Neural cell (in vitro differentiated cells): ENCODE data around the gene MAML2. TPM values are rescaled to one million over a fixed set of nuclear protein-coding genes. Genes with fewer than 3 reads are reported as not detected.

Experiments used
- H2AFZ ChIP-seq: fragments of 200-600, 300-800 bp; sonication (generic), shearing (Covaris generic); 2 replicates; pipeline ENCODE4 v1.6.0; 2014; ENCODE audit warnings: low read depth, mild to moderate bottlenecking, antibody characterized with exemption, low read length, moderate library complexity
- H3F3A ChIP-seq: fragments of 200-600 bp; shearing (Covaris generic); 2 replicates; pipeline ENCODE4 v1.6.1; 2016; ENCODE audit warnings: mild to moderate bottlenecking, moderate library complexity, mixed read lengths, antibody characterized with exemption, low read length; ENCODE audit not compliant: insufficient read depth, poor library complexity, severe bottlenecking
- H3K27ac ChIP-seq: fragments of 200-600, 300-800 bp; sonication (generic), shearing (Covaris generic); 2 replicates; pipeline ENCODE4 v1.5.1; 2014; ENCODE audit warnings: mild to moderate bottlenecking, low read length, moderate library complexity
- H3K27me3 ChIP-seq: fragments of 300-800, 200-600 bp; sonication (generic), shearing (Covaris generic); 2 replicates; pipeline ENCODE4 v1.6.0; 2014; ENCODE audit warnings: mild to moderate bottlenecking, low read depth, low read length, moderate library complexity; ENCODE audit not compliant: insufficient read depth
- H3K36me3 ChIP-seq: fragments of 300-800, 200-600 bp; sonication (generic), shearing (Covaris generic); 2 replicates; pipeline ENCODE4 v1.5.1; 2014; ENCODE audit warnings: mild to moderate bottlenecking, antibody characterized with exemption, low read length, moderate library complexity; ENCODE audit not compliant: insufficient read depth
- H3K4me2 ChIP-seq: fragments of 300-800, 200-600 bp; sonication (generic), shearing (Covaris generic); 2 replicates; pipeline ENCODE4 v1.6.0; 2014; ENCODE audit warnings: mild to moderate bottlenecking, low read length
- H3K4me3 ChIP-seq: fragments of 300-800, 200-600 bp; sonication (generic), shearing (Covaris generic); 2 replicates; pipeline ENCODE4 v1.5.1; 2014; ENCODE audit warnings: mild to moderate bottlenecking, low read length, moderate library complexity
- H3K79me2 ChIP-seq: fragments of 200-600 bp; shearing (Covaris generic); replicated peaks from 2 replicates; pipeline ENCODE4 v1.6.0; 2014; ENCODE audit warnings: mild to moderate bottlenecking, low read length, moderate library complexity; ENCODE audit not compliant: insufficient read depth
- H3K9ac ChIP-seq: fragments of 300-800, 200-600 bp; sonication (generic), shearing (Covaris generic); 2 replicates; pipeline ENCODE4 v1.6.1; 2016; ENCODE audit warnings: mild to moderate bottlenecking, low read length, mixed read lengths
- H3K9me2 ChIP-seq: fragments of 200-600 bp; shearing (Covaris generic); 2 replicates; pipeline ENCODE4 v1.6.1; 2016; ENCODE audit warnings: mild to moderate bottlenecking, low read length, mixed read lengths; ENCODE audit not compliant: insufficient read depth
- H3K9me3 ChIP-seq: fragments of 200-600, 300-800 bp; sonication (generic), shearing (Covaris generic); 2 replicates; pipeline ENCODE4 v1.6.1; 2016; ENCODE audit warnings: mild to moderate bottlenecking, mixed run types, low read length, moderate library complexity, mixed read lengths
- H4K20me1 ChIP-seq: fragments of 200-600 bp; shearing (Covaris generic); 2 replicates; pipeline ENCODE4 v1.6.1; 2016; ENCODE audit warnings: mild to moderate bottlenecking, mixed run types; ENCODE audit not compliant: insufficient read depth
- EP300 ChIP-seq: fragments of 450-650 bp; conservative IDR thresholded peaks from 2 replicates; pipeline ENCODE4 v1.6.1; 2014; ENCODE audit warnings: antibody characterized with exemption, mild to moderate bottlenecking, moderate library complexity; ENCODE audit not compliant: poor library complexity, severe bottlenecking
- MXI1 ChIP-seq: fragments of 450-650 bp; conservative IDR thresholded peaks from 2 replicates; pipeline ENCODE4 v1.6.1; 2014; ENCODE audit warnings: antibody characterized with exemption, mild to moderate bottlenecking; ENCODE audit not compliant: poor library complexity, severe bottlenecking
- POLR2AphosphoS5 ChIP-seq: IDR thresholded peaks from 2 replicates; pipeline ENCODE4 v1.6.1; 2012
- RAD21 ChIP-seq: fragments of 450-650 bp; conservative IDR thresholded peaks from 2 replicates; pipeline ENCODE4 v1.6.1; 2014; ENCODE audit warnings: antibody characterized with exemption, mild to moderate bottlenecking, moderate library complexity
- SMC3 ChIP-seq: fragments of 450-650 bp; conservative IDR thresholded peaks from 2 replicates; pipeline ENCODE4 v1.6.1; 2014; ENCODE audit warnings: antibody characterized with exemption, mild to moderate bottlenecking, moderate library complexity; ENCODE audit not compliant: poor library complexity
- TAF1 ChIP-seq: IDR thresholded peaks from 2 replicates; pipeline ENCODE4 v1.6.1; 2012; ENCODE audit warnings: low read depth
- polyA plus RNA-seq: library from polyadenylated mRNA; depleted of rRNA; stranded (reverse); fragments of >200 nt; gene quantifications from 2 replicates; pipeline ENCODE4 v1.2.3, GENCODE V29; 2014
- TF ChIP-seq, protein P1 (sequence below): IDR thresholded peaks from 2 replicates; pipeline ENCODE4 v1.6.1; 2012; ENCODE audit warnings: borderline replicate concordance
- TF ChIP-seq, protein P2 (sequence below): fragments of 450-650 bp; IDR thresholded peaks from 2 replicates; pipeline ENCODE4 v1.5.1; 2014; ENCODE audit warnings: antibody characterized with exemption, mild to moderate bottlenecking, moderate library complexity; ENCODE audit not compliant: poor library complexity, severe bottlenecking

Gene MAML2
- polyA plus RNA-seq, 1 donor from 2014 or later = 3.6 TPM

DNA sequence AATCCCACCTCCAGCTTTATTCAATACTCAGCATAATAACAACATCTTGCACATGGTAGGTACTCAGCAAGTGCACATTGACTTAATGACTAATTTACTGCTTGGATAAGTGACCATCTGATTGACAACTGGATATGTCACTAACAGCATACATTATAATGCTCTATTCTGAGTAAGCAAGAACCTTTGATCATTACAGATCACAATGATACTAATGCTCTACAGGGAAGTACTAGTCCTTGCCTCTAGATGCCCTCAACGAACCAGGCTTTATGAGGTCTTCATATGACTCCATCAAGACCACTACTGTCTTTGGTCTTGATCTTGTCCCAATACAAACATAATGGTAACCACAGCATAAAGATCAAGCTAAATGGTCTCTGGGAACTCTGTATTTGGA lies 251.5 kb downstream of the MAML2 start (continued):
- TF ChIP-seq, protein P1, sequence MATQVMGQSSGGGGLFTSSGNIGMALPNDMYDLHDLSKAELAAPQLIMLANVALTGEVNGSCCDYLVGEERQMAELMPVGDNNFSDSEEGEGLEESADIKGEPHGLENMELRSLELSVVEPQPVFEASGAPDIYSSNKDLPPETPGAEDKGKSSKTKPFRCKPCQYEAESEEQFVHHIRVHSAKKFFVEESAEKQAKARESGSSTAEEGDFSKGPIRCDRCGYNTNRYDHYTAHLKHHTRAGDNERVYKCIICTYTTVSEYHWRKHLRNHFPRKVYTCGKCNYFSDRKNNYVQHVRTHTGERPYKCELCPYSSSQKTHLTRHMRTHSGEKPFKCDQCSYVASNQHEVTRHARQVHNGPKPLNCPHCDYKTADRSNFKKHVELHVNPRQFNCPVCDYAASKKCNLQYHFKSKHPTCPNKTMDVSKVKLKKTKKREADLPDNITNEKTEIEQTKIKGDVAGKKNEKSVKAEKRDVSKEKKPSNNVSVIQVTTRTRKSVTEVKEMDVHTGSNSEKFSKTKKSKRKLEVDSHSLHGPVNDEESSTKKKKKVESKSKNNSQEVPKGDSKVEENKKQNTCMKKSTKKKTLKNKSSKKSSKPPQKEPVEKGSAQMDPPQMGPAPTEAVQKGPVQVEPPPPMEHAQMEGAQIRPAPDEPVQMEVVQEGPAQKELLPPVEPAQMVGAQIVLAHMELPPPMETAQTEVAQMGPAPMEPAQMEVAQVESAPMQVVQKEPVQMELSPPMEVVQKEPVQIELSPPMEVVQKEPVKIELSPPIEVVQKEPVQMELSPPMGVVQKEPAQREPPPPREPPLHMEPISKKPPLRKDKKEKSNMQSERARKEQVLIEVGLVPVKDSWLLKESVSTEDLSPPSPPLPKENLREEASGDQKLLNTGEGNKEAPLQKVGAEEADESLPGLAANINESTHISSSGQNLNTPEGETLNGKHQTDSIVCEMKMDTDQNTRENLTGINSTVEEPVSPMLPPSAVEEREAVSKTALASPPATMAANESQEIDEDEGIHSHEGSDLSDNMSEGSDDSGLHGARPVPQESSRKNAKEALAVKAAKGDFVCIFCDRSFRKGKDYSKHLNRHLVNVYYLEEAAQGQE = no peak

DNA sequence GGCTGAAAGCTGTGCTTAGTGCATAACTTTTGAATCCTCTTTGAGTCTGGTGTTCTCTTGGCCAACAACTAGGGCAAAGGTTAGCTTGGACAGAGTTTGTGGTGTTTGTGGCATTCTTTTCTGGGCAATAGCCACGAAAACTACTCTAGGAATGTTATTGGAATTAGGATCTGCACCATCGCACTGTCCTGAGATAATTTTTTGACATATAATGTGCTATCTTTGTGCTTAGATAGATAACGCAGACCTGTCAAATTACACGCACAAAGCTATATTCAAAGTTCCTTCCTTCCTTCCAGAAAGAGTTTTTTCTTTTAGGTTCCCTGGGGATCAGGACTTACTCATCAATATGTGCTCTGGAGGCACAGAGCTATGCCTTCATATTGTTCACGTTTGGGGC lies 252.3 kb downstream of the MAML2 start:
- no peak overlapping the region for H2AFZ ChIP-seq
- no peaks in the 10 kb centered on the region for H3K27me3 ChIP-seq
- no peak for TF ChIP-seq RAD21
- TF ChIP-seq POLR2AphosphoS5 = no peak
- TF ChIP-seq, protein P1 = no peak
- no peak for TF ChIP-seq TAF1
- TF ChIP-seq SMC3 = no peak
- TF ChIP-seq, protein P2, sequence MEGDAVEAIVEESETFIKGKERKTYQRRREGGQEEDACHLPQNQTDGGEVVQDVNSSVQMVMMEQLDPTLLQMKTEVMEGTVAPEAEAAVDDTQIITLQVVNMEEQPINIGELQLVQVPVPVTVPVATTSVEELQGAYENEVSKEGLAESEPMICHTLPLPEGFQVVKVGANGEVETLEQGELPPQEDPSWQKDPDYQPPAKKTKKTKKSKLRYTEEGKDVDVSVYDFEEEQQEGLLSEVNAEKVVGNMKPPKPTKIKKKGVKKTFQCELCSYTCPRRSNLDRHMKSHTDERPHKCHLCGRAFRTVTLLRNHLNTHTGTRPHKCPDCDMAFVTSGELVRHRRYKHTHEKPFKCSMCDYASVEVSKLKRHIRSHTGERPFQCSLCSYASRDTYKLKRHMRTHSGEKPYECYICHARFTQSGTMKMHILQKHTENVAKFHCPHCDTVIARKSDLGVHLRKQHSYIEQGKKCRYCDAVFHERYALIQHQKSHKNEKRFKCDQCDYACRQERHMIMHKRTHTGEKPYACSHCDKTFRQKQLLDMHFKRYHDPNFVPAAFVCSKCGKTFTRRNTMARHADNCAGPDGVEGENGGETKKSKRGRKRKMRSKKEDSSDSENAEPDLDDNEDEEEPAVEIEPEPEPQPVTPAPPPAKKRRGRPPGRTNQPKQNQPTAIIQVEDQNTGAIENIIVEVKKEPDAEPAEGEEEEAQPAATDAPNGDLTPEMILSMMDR = no peak
- no peaks in the 10 kb centered on the region for H3K9me3 ChIP-seq
- no peaks in the 10 kb centered on the region for H3K9me2 ChIP-seq
- no peak overlapping the region for H3K4me3 ChIP-seq
- no peaks in the 10 kb centered on the region for H3K36me3 ChIP-seq
- no peaks in the 10 kb centered on the region for H4K20me1 ChIP-seq
- H3K79me2 ChIP-seq = no peaks in the 10 kb centered on the region
- H3K9ac ChIP-seq = no peak overlapping the region
- H3K27ac ChIP-seq = no peak overlapping the region
- H3K4me2 ChIP-seq = no peak overlapping the region
- H3F3A ChIP-seq = no peaks in the 10 kb centered on the region

DNA sequence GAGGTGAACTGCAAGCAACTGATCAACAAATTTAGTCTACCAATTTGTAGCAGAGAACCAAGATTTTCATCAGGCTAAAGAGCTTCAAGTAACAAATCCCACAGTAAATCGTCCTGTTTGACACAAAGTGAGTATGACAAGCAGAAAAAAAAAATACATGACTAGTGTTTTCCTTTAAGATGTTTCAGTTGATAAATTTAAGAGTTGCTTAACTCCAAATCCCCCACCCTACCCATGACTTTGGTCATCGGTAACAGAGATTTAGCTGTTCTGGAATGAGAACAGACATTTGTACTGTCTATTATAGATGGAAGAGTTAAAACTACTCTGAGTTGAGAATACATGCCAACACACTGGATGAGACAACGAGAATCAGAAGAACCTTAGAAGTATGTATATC lies 254.1 kb downstream of the MAML2 start:
- Histone ChIP-seq H4K20me1 (no peaks in the 10 kb centered on the region), H3K79me2 (no peaks in the 10 kb centered on the region), H2AFZ (no peak overlapping the region), H3F3A (no peaks in the 10 kb centered on the region), H3K27me3 (no peaks in the 10 kb centered on the region), H3K9me3 (no peaks in the 10 kb centered on the region), H3K36me3 (no peaks in the 10 kb centered on the region), H3K9ac (no peak overlapping the region), H3K9me2 (no peaks in the 10 kb centered on the region), H3K27ac (no peak overlapping the region), H3K4me2 (no peak overlapping the region), H3K4me3 (no peak overlapping the region)
- TF ChIP-seq MXI1 (no peak), POLR2AphosphoS5 (no peak), SMC3 (no peak), EP300 (no peak)
